GM19043 (cell line): ENCODE data around the gene KMT2B.
"Not testable (repeated sequence)": the region's sequence is repeated elsewhere in the genome, so short reads cannot be mapped to it uniquely, and the experiment has no call there.

Source experiments
- ATAC-seq: cut with Tn5 transposase; IDR thresholded peaks from one replicate; pipeline ENCODE4 v1.9.1; 2021; ENCODE audit warnings: low read depth; ENCODE audit not compliant: unreplicated experiment

Gene KMT2B, protein sequence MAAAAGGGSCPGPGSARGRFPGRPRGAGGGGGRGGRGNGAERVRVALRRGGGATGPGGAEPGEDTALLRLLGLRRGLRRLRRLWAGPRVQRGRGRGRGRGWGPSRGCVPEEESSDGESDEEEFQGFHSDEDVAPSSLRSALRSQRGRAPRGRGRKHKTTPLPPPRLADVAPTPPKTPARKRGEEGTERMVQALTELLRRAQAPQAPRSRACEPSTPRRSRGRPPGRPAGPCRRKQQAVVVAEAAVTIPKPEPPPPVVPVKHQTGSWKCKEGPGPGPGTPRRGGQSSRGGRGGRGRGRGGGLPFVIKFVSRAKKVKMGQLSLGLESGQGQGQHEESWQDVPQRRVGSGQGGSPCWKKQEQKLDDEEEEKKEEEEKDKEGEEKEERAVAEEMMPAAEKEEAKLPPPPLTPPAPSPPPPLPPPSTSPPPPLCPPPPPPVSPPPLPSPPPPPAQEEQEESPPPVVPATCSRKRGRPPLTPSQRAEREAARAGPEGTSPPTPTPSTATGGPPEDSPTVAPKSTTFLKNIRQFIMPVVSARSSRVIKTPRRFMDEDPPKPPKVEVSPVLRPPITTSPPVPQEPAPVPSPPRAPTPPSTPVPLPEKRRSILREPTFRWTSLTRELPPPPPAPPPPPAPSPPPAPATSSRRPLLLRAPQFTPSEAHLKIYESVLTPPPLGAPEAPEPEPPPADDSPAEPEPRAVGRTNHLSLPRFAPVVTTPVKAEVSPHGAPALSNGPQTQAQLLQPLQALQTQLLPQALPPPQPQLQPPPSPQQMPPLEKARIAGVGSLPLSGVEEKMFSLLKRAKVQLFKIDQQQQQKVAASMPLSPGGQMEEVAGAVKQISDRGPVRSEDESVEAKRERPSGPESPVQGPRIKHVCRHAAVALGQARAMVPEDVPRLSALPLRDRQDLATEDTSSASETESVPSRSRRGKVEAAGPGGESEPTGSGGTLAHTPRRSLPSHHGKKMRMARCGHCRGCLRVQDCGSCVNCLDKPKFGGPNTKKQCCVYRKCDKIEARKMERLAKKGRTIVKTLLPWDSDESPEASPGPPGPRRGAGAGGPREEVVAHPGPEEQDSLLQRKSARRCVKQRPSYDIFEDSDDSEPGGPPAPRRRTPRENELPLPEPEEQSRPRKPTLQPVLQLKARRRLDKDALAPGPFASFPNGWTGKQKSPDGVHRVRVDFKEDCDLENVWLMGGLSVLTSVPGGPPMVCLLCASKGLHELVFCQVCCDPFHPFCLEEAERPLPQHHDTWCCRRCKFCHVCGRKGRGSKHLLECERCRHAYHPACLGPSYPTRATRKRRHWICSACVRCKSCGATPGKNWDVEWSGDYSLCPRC (N-terminal part only)

DNA sequence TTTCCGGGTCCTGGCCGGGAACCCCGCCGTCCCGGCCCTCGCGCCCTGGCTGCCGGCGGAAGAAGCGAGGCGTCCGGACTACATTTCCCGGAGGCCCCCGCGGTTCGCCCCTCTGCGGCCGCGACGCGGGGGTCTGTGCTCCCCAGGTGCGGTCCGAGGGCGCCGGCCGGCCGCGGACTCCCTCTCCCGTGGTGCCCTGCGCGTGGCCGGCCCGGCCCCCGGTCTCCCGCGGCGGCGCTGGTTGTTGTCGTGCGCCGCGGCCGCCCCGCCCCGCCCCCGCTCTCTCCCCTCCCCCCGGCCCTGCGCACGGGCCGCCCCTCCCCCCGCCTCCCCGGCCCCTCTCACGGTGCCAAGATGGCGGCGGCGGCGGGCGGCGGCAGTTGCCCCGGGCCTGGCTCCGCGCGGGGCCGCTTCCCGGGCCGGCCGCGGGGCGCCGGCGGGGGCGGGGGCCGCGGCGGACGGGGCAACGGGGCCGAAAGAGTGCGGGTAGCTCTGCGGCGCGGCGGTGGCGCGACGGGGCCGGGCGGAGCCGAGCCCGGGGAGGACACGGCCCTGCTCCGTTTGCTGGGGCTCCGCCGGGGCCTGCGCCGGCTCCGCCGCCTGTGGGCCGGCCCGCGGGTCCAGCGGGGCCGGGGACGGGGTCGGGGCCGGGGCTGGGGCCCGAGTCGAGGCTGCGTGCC is at the start of gene KMT2B:
Gene KMT2B, plus strand, starts transcription at position 339 of the 680 bp plus-strand sequence. Its CDS starts 16 bp downstream, at position 355.
- no peak for ATAC-seq

- no peak for ATAC-seq
These were observed 48.2 kb upstream of the KMT2B start for GRCh38 chr19:35669566-35669965.

- no peak for ATAC-seq
These were observed 47.8 kb upstream of the KMT2B start for GRCh38 chr19:35669974-35670373.

DNA sequence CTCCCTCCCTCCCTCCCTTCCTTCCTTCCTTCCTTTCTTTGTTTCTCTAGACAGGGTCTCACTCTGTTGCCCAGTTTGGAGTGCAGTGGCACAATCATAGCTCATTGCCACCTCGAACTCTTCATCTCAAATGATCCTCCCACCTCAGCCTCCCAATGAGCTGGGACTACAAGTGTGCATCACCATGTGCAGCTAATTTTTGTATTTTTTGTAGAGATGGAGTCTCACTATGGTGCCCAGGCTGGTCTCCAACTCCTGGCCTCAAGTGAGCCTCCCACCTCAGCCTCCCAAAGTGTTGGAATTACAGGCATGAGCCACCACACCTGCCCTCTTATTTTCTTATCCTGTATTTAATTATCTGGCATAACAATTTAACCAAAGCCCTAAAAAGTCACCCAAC is 47.1 kb upstream of the KMT2B start:
- ATAC-seq: no peak

DNA sequence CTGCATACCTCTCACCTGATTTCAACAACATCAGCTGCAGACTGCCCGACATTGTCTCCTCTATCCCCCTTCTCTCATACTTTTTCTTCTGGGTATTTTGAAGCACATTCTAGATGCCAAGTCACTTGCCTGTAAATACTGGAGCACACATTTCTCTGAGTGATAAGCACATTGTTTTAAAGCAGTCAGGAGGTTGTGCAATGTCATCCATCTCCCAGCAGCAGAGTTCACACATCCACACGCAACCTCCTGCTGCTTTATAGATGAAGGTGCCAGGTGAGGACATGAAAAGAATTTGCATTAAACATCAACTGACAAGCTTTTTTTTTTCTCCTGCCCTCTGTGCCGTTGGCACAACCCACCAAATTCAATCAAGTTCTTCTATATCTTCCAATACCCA is 46.0 kb upstream of the KMT2B start:
- no peak for ATAC-seq

GRCh38 chr19:35673121-35673804 is 44.5 kb upstream of the KMT2B start:
- ATAC-seq: no peak

DNA sequence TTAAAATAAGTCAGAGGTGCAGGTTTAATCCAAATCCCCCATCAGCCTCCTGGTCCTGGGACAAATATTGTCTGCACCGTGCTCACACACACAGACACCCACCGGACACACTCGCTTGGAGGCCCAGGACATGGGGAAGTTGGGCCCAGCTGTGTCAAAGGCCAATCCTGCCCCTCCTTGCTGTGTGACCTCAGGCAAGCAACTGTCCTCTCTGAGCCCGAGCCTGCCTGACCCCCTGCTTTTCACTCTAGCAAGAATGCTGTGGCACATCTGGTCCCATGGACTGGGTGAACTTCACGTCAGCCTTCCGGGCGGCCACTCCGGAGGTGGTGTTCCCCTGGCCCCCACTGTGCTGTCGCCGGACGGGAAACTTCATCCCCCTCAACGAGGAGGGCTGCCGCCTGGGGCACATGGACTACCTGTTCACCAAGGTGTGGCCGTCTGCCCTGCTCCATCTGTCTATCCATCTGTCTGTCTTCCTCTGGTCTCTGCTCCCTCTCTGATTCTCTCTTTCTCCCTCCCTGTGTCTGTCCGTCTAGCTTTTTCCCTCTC is 42.1 kb upstream of the KMT2B start:
- no peak for ATAC-seq

- ATAC-seq: no peak
These were observed 28.0 kb upstream of the KMT2B start for GRCh38 chr19:35689836-35690235.

GRCh38 chr19:35691106-35691505 is 26.7 kb upstream of the KMT2B start:
- ATAC-seq: not testable (repeated sequence)

DNA sequence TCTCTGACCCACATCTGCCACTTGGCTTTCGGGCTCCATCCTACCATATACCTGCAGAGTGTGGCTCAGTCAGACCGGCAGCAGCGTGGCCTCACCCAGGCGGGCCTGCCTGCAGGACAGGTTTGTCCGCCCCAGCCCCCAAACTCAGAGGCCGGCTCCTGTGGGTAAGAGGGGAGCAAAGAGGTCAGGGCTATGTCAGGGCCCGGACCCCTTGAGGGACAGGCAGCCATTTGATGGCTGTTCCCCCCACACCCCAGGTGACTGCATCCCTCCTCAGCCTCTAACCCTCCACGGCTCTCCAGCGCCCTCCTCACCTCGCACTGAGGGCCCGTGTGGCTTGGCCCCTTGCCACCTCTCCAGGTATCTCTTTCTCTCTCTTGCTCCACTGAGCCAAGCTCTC is 25.8 kb upstream of the KMT2B start:
- ATAC-seq: no peak

DNA sequence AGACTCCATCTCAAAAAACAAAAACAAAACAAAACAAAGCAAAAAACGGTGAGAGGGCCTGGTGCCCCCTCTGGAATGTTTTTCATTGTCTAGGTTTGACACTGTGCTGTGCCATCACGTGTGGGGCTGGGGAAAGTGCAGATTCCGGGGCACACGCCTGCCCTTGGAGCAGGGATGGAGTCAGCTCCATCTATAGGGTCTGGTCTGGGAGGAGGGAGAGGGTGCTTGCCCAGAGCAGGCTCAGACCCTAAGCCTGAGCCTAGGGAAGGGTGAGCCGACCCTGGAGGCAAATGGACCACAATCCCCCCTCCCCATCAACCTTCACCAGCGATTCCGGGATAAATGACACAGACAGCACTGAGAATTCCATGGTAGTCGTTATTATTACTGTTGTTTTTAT is 24.4 kb upstream of the KMT2B start:
- no peak for ATAC-seq

- peak; percentile 78 for ATAC-seq
These were observed 23.8 kb upstream of the KMT2B start for GRCh38 chr19:35693835-35694599.

GRCh38 chr19:35695895-35696422 is 21.8 kb upstream of the KMT2B start:
- ATAC-seq: no peak

DNA sequence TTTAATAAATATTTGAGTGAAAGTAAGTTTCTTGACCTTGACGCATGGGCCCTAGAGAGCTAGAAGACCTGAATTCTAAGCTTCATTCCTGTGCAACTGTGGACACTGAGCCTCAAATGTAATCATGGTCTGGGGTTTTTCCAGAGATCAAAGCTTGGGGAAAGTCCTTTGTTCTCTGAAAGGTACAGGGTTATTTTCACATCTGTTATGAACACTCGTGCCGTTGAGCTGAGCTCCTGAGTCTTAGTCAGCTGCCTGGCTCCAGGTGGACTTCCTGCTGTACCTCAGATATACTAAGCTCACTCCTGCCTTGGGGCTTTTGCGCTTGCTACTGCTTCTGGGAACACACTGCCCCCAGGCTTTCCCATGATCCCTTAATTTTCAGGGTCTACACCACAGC is 21.0 kb upstream of the KMT2B start:
- no peak for ATAC-seq

- peak; percentile 95 for ATAC-seq
These were observed 15.4 kb upstream of the KMT2B start for GRCh38 chr19:35702223-35703012.

GRCh38 chr19:35703343-35703742 is 14.5 kb upstream of the KMT2B start:
- no peak for ATAC-seq

GRCh38 chr19:35704218-35704617 is 13.6 kb upstream of the KMT2B start, which contains the start of gene ZBTB32:
Gene ZBTB32 (plus strand): TSS chr19:35704558. CDS start chr19:35714627, 10,069 bp downstream.
- no peak for ATAC-seq
